LoVo (cell line): ENCODE results near the gene LTBP2.

Experiments used
- DNase-seq: peaks from one replicate; pipeline ENCODE4 v3.0.0-alpha.2; 2016; ENCODE audit warnings: low spot score

Gene LTBP2

DNA sequence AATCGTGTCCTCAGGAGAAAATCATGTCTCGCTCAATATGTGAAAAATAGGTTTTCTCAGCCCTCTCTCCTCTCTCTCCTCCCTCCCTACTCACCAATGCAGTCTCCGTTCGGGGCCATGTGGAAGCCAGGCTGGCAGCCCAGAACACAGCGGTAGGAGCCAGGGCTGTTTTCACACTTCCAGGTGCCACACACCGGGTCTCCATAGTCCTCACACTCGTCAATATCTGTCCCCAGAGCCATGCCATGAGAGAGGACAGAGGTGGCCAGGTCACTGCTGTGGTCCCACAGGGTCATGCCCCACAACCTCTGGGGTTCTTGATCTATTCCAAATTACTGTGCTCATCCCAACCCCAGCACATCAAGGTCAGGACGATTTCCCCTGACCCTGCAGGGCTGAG is 105.0 kb downstream of the LTBP2 start:
- DNase-seq: no peak

DNA sequence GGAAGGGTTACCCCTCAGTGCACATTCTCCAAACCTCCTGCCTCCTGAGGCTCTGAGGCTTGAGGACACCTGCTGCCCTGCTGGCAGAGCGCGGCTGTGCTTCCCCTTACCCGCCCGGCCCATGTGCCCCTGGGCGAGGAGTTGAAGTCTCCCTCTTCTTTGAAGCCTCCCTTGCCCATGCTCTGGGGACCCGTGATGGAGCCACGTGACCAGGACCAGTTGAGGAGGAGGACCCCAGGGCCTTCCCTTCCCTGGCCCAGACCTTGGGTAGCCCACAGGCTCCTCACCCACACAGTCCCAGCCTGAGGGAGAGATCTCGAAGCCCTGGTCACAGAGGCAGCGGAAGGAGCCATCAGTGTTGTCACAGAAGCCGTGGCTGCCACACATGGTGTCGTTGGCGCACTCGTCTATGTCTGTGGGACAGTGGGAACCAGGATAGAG is 105.6 kb downstream of the LTBP2 start:
- no peak for DNase-seq

DNA sequence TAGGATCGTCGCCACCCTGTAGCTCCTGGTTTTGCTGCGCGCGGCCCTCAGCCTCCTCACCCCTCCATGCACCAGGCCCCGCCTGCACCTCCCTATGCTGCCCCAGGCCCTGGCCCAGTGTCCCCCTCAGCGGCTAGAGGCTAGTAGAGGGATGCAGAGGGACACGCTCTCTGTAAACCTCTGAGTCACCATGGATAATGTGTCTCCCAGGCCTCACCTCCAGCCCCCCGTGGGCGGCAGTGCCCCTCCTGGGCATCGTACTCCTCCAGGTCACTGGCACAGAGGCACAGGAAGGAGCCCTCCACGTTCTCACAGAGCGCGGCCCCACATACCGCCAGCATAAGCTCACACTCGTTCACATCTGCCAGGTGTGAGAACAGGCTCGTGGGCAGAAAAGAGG is 106.2 kb downstream of the LTBP2 start:
- DNase-seq: no peak

DNA sequence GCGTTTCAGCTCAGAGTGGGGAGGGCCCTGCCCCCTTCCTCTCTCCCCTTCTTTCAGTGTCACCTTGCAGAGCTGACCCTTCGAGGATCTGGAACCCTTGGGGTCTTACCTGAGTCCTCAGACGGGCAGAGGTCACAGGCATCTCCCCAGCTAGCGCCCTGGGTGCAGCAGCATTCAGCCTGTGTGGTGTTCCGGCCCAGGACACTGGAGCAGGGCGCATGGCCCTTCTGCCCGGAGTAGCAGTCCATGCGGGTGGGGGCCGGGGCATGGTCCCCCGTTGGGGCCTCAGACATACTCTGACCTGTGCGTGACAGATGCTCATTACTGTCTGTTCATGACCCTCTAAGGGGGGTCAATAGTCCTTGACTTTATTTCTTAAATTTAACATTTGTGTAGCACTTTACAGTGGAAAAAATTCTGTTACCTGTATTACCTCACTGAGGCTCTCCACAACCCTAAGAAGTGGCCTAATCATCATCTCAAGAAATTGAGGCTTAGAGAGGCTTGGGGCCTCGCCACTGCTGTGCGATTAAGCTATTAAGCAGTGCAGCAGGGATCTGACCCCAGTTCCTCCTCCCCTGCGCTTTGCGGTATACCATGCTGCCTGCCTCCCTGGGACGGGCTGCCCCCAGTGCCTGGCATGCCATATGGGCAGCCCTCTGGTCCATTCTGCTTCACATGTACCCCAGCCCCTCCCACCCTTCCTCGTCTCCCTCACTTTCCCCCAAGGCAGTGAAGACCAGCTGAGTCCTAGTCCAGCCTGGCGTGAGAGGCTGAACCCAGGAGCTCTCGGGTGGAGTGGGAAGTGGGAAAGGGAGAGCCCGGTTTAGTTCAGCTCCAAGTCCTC is 106.9 kb downstream of the LTBP2 start:
- DNase-seq: no peak

DNA sequence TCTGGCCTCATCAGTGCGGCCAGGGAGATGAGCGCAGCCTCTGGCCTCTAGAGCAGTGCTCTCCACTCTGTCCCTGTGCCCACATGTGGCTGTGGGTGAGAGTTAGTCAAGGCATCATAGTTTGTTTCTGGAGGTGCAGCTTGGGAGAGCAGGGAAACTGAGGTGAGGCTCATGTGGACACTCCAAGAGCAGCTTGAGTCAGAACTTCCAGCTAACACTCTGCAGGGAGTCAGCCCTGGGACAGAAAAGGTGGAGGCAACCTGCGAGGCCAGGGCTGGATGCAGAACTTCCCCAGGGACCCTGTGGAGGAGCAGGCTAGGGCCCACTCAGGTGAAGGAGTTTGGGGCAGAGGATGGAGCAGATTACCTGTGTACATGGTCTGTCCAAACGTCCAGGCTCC is 107.6 kb downstream of the LTBP2 start:
- no peak for DNase-seq

DNA sequence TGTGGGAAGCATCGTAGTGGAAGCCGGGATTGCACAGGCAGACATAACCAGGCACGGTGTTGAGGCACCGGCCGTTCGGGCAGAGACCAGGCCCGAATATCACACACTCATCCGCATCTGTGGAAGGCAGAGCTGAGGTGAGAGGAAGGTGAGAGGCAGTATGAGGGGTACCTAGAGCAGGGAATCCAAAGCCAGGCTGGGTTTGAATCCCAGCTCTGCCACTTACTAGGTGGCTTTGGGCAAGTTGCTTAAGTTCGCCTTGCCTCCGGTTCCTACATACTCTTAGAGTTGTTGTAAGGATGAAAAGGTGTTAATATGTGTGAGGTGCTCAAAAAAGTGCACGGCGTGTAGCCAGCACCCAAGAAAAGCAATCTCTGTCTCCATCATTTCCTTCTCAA is 108.1 kb downstream of the LTBP2 start:
- no peak for DNase-seq

DNA sequence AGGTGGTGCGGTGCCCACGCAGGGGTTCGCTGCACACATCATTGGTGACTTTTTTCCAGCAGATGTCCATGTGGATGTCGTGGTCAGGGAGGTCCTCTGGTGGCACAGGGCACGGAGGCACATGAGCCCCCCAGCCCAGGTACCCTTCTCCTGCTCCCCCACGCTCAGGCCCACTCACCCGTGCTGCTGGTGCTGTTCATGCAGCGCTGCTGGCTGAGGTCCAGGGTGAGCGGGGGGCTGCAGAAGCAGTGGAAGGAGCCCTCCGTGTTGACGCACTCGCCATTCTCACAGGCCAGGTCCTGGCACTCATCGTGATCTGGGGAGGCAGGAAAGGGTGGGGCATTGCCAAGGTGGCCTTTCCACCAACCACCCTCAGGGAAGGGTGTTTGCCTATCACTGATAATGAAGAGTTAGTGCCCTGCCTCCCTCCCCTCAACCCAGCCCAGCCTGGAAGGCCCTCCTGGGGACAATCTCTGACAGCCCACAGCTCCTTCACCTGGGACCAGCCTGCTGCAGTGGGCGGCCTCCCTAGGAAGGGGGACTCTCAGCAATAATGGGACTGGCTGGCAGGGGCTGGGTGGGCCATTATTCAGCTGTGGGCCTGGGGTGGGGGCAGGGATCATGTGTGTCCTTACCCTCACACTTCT is 108.6 kb downstream of the LTBP2 start:
- no peak for DNase-seq

DNA sequence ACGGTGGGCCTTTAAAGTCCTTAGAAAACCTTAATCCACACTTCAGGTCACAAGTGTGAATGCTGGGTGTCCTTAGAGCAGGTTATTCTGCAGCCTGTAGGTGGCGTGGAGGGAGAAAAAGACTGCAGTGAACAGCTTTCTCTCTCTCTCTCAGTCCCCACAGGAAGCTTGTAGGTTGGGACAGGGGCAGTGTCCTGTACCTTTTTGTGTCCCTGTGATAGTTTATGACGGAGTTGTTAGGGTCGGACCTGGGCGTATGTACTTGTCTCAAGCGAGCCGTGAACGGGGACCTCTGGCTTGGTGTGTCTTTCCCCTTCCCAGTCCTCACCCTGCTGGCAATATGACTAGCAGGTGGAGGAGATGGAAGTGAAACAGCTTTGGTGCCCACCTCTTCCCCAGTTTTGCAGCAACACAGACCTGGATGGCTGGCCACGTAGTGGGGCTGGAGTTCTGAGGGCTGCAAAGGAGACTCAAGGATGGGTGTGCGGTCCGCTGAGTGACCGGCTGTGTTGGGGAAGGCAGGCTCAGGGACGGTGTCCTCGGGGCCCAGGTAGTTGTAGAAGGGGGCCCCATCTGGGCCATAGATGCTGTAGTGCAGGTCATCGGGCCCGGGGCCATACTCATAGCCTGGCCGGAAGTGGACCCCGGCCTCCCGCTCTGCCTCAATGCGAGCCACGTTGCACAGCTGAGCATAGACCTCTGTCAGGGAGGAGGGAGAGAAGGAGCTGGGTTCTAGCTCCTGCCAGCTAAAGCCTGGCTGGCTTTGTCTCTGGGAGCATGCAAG is 109.6 kb downstream of the LTBP2 start:
- no peak for DNase-seq

DNA sequence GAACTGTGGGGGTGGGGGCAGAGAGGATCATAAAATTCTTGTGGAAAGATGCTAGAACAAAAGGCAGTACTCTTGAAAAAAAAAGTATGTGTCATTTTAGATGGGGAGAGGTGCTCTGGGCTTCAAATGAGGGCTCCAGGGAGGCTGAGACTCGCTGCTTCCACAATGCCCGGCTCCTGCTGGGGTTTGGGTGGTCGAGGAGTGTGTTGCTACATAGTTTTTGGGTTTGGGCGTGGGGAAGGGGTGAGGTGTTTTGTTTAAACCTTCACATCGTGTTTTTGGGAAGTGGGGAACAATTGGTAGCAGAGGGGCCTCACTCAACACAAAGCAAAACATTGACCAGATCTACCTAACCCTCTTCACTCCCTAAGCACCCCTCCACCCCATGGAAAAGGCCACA is 110.3 kb downstream of the LTBP2 start:
- no peak for DNase-seq

DNA sequence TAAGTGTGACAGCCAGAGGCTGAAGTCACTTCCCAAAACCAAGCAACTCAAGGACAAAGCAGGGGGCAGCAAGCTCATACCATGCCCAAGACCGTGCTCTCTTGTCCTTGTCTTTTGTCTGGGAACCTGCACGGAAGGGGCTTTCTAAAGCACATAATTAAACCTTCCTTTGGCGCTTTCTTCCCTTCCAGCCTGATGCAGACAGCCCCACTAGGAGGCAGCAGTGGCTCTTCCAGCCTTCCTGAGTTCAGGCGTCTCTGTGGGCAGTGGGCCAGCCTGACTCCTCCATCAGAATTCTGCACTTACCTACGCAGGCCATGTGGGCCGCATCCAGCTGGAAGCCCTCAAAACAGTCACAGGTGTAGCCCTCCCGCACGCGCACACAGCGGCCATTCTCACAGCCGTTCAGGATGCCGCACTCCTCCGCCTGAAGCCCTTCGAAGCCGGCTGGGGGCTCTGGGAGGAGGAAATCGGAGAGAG is 110.9 kb downstream of the LTBP2 start:
- no peak for DNase-seq

DNA sequence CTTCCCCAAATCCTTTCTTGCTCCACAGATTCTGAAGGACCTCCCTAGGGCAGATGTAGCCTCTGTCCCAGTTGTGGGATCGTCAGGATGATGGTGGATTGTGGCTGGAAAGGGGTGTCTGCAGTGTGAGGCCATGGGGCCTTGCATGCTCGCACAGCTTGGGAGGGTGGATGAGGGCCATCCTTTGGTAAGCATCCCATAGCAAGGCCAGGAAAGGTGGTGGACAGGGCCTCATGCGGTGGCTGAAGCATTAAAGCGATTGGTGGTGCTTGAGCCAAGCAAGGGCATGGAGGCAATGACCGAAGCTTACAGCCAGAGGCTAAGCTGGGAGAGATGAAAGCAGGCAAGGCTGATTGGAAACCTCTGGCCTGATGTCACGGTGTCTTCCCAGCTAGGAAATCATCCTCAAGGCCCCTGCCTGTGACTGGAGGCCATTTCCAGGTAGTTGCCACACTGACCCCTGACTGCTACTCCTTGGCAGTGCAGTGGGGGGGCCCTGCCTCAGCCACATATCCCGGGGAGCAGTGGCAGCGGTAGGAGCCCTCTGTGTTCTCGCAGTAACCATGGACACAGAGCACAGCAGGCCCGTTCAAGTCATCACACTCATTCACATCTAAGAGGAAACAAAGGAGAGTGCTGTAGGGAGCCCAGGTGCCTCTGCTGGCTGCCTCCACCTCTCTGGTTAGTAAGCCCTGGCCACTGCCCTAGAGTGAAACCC is 111.5 kb downstream of the LTBP2 start:
- DNase-seq: no peak

DNA sequence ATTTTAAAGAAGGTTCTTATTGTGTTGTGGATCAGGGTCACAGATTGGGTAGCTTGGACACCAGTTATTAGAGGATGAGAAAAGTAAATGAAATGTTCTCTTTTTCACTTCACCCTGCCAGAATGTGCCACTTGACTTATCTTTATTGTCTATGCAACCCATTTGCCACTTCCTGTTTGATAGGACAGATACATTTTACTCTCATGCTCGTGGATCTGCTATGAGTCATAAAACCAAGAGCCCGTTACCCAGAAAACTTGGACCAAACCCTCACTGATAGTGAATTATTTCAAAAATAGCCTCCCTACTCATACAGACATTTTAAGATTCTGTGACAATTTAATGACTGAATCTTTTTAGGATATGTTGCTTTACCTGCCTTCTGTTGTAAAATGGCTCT is 116.7 kb downstream of the LTBP2 start:
- DNase-seq: no peak

DNA sequence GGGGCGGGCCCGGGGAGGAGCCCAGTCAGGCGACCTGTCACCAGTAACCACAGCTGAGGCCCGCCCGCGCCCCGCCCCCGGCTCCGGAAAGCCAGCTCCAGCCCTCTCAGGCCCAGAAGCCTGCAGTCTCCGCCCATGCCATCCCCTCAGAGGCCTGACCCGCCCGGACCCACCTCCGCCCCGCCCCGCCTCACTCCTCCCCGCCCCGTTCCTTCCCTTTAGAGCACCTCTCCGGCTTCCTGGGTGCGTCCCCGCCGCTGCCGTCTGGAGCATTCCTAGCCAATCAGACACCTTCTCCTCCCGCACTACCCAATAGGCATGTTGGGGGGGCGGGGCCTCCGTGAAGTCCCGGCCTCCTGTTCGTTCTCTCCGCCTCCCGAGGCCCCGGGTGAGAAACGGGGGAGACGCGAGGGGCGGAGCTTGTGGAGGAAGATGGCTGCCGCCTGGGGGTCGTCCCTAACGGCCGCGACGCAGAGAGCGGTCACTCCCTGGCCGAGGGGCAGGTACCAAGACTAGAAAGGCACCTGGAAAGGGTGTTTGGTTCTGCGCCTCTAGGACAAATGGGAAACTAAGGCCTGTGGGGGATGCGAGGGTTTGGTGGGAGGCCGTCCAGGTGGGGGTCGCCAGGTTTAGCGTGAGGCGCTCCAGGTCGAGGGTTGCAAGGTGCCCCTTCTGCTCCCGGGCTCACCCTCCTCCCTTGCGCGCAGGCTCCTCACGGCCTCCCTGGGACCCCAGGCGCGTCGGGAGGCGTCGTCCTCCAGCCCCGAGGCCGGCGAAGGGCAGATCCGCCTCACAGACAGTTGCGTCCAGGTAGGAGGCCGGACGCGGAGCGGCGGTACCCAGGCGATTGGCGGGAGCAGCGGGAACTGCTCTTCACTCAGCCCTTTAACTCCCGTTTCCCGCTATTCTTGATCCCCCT is 118.4 kb downstream of the LTBP2 start, which contains the start of gene ISCA2:
ISCA2 (plus strand) TSS at position 423 of the 919 bp plus-strand sequence; CDS start at position 433, 10 bp downstream.
- peak; percentile 99 for DNase-seq

DNA sequence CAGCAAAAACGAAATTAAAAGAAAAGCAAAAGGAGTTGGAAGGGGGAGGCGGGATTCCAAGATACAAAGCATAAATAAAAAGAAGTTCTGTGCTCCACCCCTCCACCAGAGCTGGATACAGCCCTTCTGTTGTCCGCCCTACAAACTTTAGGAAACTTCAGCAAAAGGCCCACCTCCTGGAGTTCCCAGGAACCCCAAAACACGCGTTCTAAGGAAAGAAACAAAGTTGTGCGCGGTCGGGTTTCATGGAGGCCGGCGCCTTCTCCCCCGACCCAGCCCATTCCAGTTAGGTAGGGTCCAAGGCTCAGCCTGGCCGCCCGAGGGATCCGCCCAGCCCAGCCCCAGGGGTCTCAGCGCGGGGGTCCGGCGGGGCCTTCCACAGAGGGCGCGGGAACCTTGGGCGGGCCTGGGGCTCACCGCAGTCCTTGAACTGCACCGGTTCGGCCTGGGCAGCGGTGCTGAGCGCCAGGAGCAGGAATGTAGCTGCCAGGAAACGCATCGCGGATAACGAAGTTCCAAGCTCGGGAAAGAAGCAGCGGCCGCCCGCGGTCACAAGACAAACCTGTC is 119.2 kb downstream of the LTBP2 start, which contains the start of gene NPC2:
NPC2 (minus strand) TSS at position 530 of the 567 bp plus-strand sequence; CDS start at position 499, 31 bp downstream.
- peak; percentile 5 for DNase-seq

DNA sequence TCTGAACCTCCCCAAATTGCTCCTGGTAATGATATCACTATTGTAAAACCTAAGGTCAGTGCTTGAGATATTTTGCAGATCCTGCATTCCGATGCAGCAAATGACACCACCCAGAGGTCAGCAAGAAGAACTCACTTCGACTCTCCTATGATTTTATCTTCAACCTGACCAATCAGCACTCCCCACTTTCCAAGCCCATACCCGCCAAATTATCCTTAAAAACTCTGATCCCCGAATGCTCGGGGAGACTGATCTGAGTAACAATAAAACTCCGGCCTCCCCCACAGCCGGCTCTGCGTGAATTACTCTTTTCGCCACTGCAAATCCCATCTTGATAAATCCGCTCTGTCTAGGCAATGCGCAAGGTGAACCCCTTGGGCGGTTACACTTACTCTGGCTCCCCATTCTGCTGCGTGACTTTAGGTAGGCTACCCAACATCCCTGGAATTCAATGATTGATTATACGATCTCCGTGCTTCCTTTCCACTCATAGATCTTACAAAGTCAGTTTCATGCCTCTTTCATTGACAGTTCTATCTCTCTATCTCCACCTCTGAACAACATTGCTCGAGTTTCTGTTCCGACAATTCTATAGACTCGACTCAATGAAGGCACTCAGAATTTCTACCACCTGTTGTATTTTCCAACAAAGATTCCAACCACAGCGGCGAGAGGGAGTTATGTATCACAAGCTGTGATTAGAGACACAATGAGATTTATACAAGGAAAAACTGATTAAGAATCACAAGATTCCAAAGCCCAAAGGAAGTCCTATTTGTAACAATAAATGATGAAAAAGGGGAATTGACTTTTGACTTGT is 119.9 kb downstream of the LTBP2 start:
- DNase-seq: peak; percentile 16

DNA sequence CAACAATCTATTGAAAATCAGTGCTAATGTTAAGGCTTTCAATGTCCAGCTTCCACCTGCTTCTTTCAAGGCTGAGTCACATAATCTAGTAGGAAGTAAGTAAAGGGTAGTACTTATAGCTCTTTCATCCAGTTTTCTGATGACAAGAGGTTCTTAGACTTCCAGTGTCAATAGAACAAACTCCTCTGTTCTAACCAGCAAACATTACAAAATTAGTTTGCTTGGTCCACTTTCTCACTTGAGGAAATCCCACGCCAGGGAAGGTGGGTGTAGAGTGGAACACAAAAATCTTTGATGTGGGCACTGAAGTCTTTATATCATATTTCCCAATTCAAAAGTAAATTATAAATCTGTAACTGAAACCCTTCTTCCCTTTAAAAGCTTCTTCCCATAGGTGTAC is 121.6 kb downstream of the LTBP2 start:
- no peak for DNase-seq

DNA sequence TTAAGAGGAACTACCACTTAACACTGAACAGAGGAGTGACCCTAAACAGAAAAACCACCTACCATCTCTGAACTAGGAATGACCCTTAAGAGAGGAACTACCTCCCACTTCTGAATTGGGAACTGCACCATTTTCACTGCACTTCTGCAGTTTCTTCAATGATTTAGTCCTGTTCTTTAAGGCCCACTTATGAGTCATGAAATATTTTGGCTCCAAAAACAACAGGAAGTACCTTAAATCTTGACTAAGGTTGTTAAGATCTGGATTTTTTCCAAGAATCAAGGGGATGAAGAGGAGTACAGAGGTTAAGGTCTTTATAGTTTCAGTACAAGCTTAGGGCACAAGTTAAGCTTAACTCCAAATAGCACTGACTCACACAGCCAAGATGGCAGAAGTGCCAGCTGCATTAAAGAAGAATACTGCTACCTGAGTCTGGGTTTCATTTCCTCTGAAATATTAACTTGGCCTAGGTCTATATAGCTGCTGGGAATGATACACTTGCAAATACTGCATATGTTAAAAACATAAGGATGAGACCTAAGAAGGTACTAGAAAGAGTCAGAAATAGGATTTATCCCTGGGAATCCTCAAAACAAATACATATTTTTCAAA is 123.1 kb downstream of the LTBP2 start:
- peak; percentile 57 for DNase-seq

DNA sequence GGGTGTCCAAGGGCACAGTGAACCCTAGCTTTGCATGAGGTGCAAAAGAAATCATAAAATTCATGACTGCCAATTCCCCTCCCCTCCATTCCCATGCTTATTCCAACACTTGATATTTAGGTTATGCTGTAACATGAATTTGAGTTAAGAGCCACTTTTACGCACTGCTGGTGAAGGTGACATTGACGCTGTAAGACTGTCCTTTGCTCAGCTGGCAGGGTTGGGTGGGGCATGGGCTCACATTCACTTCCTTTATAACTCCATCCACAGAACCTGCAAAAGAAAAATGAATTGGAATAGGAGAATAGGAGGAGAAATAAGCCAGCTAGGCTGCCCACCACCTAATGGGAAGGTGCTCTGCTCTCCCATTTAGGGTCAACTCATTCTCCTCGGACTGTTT is 125.9 kb downstream of the LTBP2 start:
- no peak for DNase-seq

DNA sequence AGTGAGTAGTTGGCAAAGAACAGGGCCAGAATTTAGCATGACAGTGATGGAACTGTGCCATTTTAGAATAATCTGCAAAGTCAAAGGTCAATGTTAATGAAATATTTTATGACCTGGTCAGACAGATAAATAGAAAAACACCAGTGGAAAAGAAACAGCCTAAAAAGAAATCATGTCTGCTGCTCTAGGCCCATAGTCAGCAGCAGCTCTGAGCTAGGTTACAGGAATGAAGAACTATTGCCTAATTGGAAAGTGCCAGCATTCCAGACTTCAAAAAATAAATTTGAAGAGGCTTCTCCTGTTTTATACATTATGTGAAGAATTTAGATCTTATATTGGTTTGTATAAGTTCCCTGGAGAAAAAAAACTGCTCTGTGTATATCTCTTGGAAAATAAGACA is 128.7 kb downstream of the LTBP2 start:
- no peak for DNase-seq
